CD4-positive, alpha-beta T cell treated with Interferon alpha-2 for 1 hour (primary cell): Measurements from ENCODE around the gene PDSS2.
A peak's percentile ranks its signal among the peaks of the same experiment; 100 is the strongest.
"Not testable (repeated sequence)": the region's sequence is repeated elsewhere in the genome, so short reads cannot be mapped to it uniquely, and the experiment has no call there.

Source experiments
- DNase-seq, 2 donors: peaks; one replicate each; pipeline ENCODE4 v3.0.0-alpha.2; 2020 to 2022

PDSS2 gene, protein sequence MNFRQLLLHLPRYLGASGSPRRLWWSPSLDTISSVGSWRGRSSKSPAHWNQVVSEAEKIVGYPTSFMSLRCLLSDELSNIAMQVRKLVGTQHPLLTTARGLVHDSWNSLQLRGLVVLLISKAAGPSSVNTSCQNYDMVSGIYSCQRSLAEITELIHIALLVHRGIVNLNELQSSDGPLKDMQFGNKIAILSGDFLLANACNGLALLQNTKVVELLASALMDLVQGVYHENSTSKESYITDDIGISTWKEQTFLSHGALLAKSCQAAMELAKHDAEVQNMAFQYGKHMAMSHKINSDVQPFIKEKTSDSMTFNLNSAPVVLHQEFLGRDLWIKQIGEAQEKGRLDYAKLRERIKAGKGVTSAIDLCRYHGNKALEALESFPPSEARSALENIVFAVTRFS

GRCh38 chr6:107459283-107460082 lies at the start of gene PDSS2:
TSS of gene PDSS2 (minus strand) at chr6:107459564. CDS start at chr6:107459285, 279 bp downstream.
- DNase-seq, result peak; percentile 97

DNA sequence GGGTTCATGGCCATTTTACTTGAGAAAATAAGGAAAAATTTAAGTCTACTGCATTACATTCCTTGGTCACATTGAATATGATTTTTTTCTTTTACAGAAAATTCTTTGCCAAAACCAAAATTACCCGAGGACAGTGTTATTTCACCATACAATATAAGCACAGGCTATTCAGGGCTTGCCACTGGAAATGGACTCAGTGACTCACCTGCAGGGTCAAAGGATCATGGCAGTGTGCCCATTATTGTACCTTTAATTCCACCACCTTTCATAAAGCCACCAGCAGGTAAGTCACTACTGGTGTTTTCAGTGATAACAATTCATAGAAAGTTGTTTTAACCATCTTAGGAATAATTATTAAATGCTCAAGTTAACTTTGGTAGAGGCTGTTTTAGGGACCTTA lies 46.8 kb upstream of the PDSS2 start:
- no peak for DNase-seq

GRCh38 chr6:107504270-107505026 lies 45.1 kb upstream of the PDSS2 start:
- no peak for DNase-seq

DNA sequence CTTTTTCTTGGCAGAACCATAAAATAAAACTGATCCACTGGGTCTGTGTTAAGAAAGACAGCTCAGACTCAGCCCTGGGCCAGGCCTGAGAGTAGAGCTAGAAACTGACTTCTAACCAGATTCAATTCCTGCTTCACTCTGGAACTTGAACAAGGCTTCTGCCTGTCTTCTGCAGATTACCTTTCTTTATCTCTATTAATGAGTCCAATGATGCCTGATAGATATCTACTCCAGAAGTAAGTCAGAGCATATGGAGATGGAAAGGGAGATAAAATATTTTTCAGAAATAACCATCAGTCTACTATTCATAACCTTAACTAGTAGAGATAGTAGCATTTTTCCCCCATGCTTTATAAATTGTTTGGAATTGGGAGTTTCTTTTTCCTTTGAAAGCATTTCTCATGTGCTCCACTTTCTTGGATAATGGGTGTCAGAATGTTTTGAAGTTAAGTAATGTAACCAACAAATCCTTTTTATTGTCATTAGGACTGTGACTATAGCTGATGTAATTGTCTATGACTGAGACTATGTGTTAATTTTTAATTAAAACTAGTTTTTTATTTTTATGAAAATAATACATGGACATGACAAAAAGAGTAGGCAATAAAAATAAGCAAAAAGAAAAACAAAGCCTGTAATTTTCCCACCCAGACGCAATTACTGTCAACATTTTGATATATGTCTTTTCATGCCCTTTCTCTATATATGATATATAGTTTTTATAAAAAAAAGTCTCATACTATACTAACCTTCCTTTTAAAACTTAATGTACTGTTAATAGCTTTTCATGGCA lies 37.7 kb upstream of the PDSS2 start:
- no peak for DNase-seq

GRCh38 chr6:107495971-107496370 lies 36.6 kb upstream of the PDSS2 start:
- no peak for DNase-seq

DNA sequence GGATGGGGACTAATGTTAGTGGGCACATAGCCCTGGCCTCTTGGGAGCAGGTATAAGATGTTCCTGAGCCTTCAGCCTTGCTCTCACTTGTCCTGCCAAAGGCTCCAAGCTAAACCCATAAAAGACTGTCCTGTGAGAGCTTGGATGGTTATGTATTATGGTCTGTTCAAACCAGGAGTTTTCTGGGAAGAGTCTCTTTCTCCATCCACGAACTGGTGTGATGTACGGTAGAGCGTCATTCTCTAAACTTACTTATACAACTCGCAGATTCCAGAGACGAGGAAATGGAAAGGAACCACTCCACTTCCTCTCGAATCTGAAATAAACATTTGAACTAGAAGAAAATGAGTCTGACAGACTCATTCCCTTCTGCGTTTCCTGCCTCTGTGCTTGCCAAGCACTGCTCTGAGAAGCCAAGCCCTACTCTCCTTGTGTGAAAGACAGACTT lies 35.9 kb upstream of the PDSS2 start:
- DNase-seq, result no peak

DNA sequence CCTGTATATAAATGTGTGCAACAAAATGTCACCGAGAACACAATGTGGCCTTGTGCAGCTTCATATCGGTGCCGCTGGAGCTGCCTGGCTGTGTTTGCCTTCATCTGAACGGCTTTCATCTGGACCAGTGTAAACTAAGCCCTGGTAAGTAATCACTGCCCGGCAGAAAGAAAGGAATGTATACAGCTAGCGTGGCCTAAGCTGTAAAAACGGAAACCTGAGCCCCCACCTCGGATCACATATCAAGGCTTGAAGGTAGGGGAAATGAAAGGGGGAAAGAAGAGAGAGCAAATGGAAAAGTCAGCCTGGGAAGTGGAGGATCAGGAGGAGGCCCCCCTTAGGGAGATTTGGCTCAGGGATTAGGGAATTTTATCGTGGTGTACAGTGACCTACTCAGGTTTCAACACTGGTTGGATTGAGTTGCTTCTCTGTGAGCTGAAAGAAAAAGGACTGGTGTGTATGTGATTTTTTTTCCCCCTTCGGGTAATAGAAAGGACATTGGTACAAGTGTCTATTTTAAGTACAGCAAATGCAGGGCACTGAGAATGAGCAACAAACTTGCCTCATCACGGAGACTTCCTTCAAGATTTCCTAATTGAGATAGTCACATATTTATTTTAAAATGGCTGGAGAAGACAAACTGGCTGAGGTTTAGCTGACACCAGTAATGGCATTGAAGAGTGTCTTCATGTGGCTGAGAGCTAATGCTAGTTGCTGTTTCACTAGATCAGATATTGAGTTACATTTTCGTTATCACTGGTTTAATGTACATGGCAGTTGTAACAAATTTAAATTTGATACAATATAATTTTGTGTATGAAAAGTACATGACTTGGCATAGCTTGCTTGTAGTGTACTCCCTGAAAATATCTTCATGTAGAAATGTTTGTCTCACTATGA lies 34.0 kb upstream of the PDSS2 start:
- no peak for DNase-seq

- DNase-seq, result no peak
Observed at GRCh38 chr6:107491760-107492660, 32.6 kb upstream of the PDSS2 start.

- DNase-seq, result no peak
Observed at GRCh38 chr6:107491138-107491609, 31.8 kb upstream of the PDSS2 start.

DNA sequence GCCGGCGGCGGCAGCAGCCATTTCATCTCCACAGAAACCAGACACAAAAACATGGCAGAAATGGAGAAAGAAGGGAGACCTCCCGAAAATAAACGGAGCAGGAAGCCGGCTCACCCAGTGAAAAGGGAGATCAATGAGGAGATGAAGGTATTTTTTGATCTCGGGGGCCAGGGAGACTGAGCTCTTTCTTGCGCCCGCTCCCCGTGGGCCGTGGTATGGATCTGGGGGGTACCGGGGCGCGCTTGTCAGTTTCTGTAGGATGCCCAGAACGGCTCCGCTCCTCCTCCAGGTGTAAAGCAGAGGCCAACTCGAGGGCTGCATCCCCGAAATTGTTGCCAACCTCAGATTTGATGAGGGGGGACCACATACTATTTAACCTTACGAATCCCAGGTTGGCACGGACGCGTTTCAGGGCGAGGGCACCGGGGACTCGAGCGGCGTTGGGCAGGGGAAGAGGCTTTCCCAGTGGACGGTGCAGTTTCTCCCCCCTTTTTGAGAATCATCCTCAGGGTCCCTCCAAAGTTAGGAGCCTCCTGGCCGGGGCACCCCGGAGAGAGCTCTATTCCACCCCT lies 31.3 kb upstream of the PDSS2 start:
- peak in 1 of 2 donors; percentile 4 for DNase-seq

DNA sequence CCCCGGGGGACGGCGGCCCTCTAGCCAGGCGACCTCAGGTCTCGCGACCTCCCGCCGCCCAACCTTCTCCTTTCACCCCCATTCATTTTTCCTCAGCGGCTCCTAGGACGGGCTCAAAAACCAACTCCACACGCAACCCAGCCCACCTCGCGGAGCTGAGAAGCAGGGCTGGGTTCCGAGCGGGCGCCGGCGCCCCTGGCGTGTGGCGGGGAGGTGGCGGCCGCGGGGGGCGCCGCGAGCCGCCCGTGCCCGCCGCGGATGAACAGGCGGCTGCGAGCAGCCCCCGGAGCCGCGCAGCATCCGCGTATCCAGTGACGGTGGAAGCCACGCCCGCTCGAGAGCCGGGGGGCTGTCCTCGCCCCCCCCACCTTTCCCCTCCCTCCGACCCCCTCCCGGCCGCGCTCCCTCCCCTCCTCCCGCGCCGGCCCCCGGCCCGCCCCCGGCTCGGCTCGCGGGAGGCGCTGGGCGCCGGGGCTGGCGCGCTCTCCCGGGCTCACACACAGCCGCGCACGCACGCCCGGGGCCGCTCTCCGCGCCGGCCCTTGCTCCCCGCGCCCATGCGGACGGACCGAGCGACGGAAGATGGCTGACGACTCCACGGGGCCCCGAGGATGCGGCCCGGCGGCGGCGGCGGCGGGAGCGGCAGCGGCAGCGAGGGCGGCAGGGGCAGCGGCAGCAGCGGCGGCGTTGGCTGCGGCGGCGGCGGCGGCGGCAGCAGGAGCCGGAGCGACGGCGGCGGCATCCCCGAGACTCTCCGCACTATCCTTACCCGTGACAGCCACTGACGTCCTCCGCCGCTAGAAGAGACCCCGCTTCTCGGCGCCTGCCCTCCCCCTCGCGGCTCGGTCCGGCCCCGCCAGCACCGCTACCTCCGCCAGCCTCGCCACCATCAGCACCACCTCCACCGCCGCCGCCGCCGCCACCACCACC lies 30.5 kb upstream of the PDSS2 start, which contains the start of gene SOBP:
Gene SOBP (plus strand): TSS at position 482 of the 930 bp plus-strand sequence. CDS start 500 bp downstream, outside the sequence.
- DNase-seq, result peak; percentile 19 to 35

DNA sequence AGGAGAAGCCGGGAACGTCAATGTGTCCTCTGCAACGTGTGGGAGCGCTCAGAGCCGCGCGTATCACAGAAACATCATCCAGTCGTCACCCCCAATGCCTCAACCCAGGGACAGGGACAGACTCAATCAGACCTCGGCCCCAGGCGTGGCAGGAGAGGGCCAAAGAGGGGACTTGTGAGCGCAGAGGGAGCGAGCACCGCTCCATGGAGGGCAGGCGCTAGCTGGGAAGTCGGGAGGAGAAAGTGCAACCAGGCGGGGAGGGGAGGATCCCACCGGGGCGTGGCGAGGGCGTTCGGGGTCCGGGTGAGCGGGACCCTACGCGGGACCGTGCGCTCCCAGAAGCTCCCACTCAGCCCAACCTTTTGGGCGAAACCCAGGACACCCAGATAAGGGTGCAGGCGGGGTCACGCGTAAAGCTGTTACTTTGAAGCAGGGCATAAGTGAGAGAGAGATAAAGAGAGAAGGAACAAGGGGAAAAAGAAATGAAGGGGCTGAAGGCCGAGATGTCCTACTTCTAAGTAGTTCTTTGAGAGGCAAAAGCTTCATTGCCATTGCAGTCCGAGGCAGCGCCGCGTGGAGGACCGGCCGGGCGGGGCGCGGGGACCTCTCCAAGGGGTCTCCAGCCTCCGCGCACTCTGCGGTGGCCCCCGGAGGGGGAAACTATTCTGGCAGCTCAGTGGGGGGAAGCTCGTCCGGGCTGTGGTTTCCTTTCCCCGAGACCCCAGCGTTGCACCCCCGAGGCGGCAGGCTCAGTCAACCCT lies 29.7 kb upstream of the PDSS2 start:
- peak in 1 of 2 donors; percentile 4 for DNase-seq

DNA sequence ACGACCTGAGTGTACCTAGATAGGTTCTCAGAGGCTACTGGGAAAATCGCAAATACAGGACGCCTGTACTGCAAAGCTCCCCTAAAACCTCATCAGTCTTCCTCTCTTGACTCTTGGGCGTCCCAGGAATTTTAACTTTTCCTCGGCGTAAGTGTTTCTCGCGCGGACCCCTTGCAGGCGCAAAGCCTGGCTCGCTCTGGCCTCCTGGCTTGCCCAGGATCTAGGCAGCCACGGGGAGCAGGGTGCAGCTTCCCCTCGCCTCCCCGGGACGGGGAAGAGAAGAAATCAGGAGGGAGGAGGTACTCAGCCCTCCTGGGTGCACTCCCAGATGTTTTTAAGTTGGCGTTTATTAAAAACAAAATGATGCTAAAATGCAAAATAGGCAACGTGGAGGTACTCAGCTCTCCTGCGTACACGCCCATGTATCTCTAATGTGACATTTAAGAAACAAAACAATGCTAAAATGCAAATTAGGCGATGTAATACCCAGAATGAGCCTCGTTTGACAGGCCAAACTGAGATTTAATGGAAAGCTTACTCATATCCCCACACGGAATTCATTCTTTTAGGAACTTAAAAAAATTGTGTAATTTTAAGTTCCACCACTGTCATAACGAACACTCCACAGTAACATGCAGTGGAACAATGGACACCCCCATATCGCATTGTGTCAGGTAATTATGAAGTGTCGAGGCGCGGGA lies 29.0 kb upstream of the PDSS2 start:
- DNase-seq, result no peak

- DNase-seq, result no peak
Observed at GRCh38 chr6:107485157-107485556, 25.8 kb upstream of the PDSS2 start.

- DNase-seq, result no peak
Observed at GRCh38 chr6:107479089-107479690, 19.8 kb upstream of the PDSS2 start.

GRCh38 chr6:107475826-107476225 lies 16.5 kb upstream of the PDSS2 start:
- not testable (repeated sequence) for DNase-seq
